Panc1 (cell line): ENCODE measurements around the gene LKAAEAR1. TPM values are rescaled to one million over a fixed set of nuclear protein-coding genes. Genes with fewer than 3 reads are reported as not detected.

Experiments used
- ATAC-seq: fragments of 200-7000 bp; cut with Tn5 transposase; 2 replicates; pipeline ENCODE4 v1.9.1; 2020; ENCODE audit warnings: mild to moderate bottlenecking, moderate library complexity
- BruUV-seq: library from RNA; stranded (reverse); fragments of 400-500 nt; replicated peaks from 2 replicates; lab custom pipeline; 2021; lab: Mats Ljungman, UMichigan
- CTCF ChIA-PET: fragments of 300-600 bp; sonication (Branson Sonifier 250); formaldehyde crosslinking; loops from one replicate; lab custom pipeline; 2022; ENCODE audit warnings: antibody characterized with exemption; lab: Charles Lee
- POLR2A ChIA-PET: fragments of 300-600 bp; sonication (Branson Sonifier 250); formaldehyde crosslinking; loops from one replicate; lab custom pipeline; 2022; ENCODE audit warnings: antibody characterized with exemption; lab: Charles Lee
- DNase-seq: peaks from one replicate; pipeline ENCODE4 v3.0.0-alpha.2; 2010; ENCODE audit warnings: low read depth, low spot score
- H3K27ac ChIP-seq: 2 replicates; pipeline ENCODE4 v1.5.1; 2011; ENCODE audit warnings: mild to moderate bottlenecking, low read length, inconsistent platforms
- H3K27me3 ChIP-seq: fragments of 200-500 bp; sonication (Bioruptor generic); 2 replicates; pipeline ENCODE4 v1.6.0; 2014; ENCODE audit warnings: low read length, inconsistent platforms; ENCODE audit not compliant: control insufficient read depth, insufficient read depth
- H3K36me3 ChIP-seq: fragments of 200-500 bp; sonication (Bioruptor generic); 2 replicates; pipeline ENCODE4 v1.5.1; 2014; ENCODE audit warnings: inconsistent platforms, mild to moderate bottlenecking, low read length, moderate library complexity; ENCODE audit not compliant: control insufficient read depth, insufficient read depth
- H3K4me1 ChIP-seq: 2 replicates; pipeline ENCODE4 v1.5.1; 2011; ENCODE audit warnings: inconsistent platforms, mild to moderate bottlenecking, low read length, moderate library complexity; ENCODE audit not compliant: control insufficient read depth, insufficient read depth
- H3K4me3 ChIP-seq, 2 experiments: 2 replicates each; pipeline ENCODE4 v1.5.1; 2011 to 2012; ENCODE audit warnings: low read depth in 2 of 2, low read length in 2 of 2, mild to moderate bottlenecking in 2 of 2, inconsistent platforms in 1 of 2, moderate library complexity in 1 of 2
- H3K9me3 ChIP-seq: fragments of 200-500 bp; sonication (Bioruptor generic); 2 replicates; pipeline ENCODE4 v1.5.1; 2014; ENCODE audit warnings: low read depth, mild to moderate bottlenecking, inconsistent platforms, low read length, moderate library complexity; ENCODE audit not compliant: control insufficient read depth, insufficient read depth
- POLR2AphosphoS5 ChIP-seq: IDR thresholded peaks from 2 replicates; pipeline ENCODE4 v1.6.1; 2012; ENCODE audit warnings: mild to moderate bottlenecking, low read depth, low read length, moderate library complexity
- SIN3A ChIP-seq: IDR thresholded peaks from 2 replicates; pipeline ENCODE4 v1.6.1; 2012; ENCODE audit warnings: low read depth, mild to moderate bottlenecking, low read length, moderate library complexity, borderline replicate concordance; ENCODE audit not compliant: insufficient read depth
- TCF7L2 ChIP-seq: IDR thresholded peaks from 2 replicates; pipeline ENCODE4 v1.6.1; 2011; ENCODE audit warnings: mild to moderate bottlenecking, low read depth, low read length, inconsistent platforms
- in situ Hi-C: cut with HindIII; loops from 2 replicates; pipeline ENCODE4 v1.10.0; 2016; ENCODE audit warnings: low sequenced_read_pairs, low pct_unique_long_range_greater_than_20kb
- intact Hi-C: fragments of 100-400 bp; cut with micrococcal nuclease; formaldehyde crosslinking; loops from one replicate; pipeline ENCODE4 v1.10.0; 2022; ENCODE audit not compliant: unreplicated experiment
- total RNA-seq: library from RNA; stranded (reverse); gene quantifications from one replicate; pipeline ENCODE4 v1.2.1, GENCODE V29; 2021; ENCODE audit not compliant: unreplicated experiment
- TF ChIP-seq, protein P1 (sequence below): fragments of 450-650 bp; IDR thresholded peaks from 2 replicates; pipeline ENCODE4 v1.5.1; 2017; ENCODE audit warnings: mild to moderate bottlenecking
- TF ChIP-seq, protein P2 (sequence below), 2 experiments: IDR thresholded peaks; 2 replicates each; pipeline ENCODE4 v1.6.1; 2011 to 2012; ENCODE audit warnings: low read depth in 2 of 2, control low read depth in 1 of 2, low read length in 1 of 2, mild to moderate bottlenecking in 1 of 2, moderate library complexity in 1 of 2; ENCODE audit not compliant: insufficient read depth in 1 of 2

The LKAAEAR1 gene
- total RNA-seq, 1 experiment from 2014 or later: 0.67 TPM

DNA sequence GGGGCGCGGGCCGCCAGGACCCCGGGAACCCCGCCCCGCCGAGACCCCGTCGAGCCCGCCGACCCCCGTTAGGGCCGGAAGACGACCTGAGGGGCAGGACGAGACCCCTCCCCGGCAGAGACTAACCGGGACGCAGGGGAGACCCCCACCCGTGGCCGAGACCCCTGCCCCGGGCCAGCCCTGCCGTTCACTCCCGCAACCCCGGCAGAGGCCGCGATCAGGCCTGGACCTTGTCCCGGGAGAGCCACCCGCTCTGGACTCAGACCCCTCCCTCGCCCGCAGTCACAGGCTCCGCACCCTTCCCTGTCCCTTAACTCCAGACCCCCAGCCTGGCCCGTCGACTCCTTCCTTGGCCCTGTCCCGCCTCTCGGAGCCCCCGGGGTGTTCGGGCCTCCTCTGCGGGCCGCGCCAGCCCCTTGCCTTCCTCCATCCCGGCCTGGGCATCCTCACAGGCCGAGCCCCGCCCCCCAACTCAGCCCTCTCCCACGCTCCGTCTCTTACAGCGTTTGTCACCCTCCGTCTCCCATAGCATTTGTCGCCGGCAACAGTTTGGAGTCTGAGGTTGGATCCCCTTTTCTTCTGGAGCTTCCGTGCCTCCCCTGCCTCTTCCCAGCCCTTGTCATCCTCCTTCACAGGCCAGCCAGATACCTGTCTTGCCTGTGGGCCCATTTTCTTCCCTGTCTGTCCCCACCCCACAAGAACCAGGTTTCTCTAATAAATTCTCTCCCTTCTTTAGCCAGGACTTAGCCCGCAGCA lies 20.6 kb downstream of the LKAAEAR1 start:
- TF ChIP-seq, protein P1, sequence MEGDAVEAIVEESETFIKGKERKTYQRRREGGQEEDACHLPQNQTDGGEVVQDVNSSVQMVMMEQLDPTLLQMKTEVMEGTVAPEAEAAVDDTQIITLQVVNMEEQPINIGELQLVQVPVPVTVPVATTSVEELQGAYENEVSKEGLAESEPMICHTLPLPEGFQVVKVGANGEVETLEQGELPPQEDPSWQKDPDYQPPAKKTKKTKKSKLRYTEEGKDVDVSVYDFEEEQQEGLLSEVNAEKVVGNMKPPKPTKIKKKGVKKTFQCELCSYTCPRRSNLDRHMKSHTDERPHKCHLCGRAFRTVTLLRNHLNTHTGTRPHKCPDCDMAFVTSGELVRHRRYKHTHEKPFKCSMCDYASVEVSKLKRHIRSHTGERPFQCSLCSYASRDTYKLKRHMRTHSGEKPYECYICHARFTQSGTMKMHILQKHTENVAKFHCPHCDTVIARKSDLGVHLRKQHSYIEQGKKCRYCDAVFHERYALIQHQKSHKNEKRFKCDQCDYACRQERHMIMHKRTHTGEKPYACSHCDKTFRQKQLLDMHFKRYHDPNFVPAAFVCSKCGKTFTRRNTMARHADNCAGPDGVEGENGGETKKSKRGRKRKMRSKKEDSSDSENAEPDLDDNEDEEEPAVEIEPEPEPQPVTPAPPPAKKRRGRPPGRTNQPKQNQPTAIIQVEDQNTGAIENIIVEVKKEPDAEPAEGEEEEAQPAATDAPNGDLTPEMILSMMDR: no peak
- TF ChIP-seq, protein P2, sequence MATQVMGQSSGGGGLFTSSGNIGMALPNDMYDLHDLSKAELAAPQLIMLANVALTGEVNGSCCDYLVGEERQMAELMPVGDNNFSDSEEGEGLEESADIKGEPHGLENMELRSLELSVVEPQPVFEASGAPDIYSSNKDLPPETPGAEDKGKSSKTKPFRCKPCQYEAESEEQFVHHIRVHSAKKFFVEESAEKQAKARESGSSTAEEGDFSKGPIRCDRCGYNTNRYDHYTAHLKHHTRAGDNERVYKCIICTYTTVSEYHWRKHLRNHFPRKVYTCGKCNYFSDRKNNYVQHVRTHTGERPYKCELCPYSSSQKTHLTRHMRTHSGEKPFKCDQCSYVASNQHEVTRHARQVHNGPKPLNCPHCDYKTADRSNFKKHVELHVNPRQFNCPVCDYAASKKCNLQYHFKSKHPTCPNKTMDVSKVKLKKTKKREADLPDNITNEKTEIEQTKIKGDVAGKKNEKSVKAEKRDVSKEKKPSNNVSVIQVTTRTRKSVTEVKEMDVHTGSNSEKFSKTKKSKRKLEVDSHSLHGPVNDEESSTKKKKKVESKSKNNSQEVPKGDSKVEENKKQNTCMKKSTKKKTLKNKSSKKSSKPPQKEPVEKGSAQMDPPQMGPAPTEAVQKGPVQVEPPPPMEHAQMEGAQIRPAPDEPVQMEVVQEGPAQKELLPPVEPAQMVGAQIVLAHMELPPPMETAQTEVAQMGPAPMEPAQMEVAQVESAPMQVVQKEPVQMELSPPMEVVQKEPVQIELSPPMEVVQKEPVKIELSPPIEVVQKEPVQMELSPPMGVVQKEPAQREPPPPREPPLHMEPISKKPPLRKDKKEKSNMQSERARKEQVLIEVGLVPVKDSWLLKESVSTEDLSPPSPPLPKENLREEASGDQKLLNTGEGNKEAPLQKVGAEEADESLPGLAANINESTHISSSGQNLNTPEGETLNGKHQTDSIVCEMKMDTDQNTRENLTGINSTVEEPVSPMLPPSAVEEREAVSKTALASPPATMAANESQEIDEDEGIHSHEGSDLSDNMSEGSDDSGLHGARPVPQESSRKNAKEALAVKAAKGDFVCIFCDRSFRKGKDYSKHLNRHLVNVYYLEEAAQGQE (IDR thresholded peaks at IDR 0.05; ENCODE audit: insufficient read depth in 1 of 2, low read depth in 2 of 2, low read length in 1 of 2): no peak
- TF ChIP-seq POLR2AphosphoS5 (no peak; the same call in 1 of the 2 replicates), SIN3A (no peak), TCF7L2 (no peak)
- ATAC-seq: peak; percentile 15; the same call in 1 of the 2 replicates
- Histone ChIP-seq H3K9me3 (no peaks in the 10 kb centered on the region), H3K4me3 (peak overlapping the region; percentile 67 to 72), H3K36me3 (no peaks in the 10 kb centered on the region), H3K27me3 (no peaks in the 10 kb centered on the region), H3K27ac (peak overlapping the region; percentile 74), H3K4me1 (peaks cover 30% of the 10 kb centered on the region)
- DNase-seq: no peak
- TSS peak; percentile 86 for BruUV-seq
- in situ Hi-C loops (no loop called here), intact Hi-C loops (no loop called here)
- CTCF ChIA-PET: interaction anchor here (1.0 kb wide), 2 partner anchors 20 to 25 kb away, joined by 3 to 4 read pairs; no protein-coding TSS in a partner anchor
- POLR2A ChIA-PET: interaction anchor here (0.6 kb wide), 1 partner anchor 143 kb away, joined by 5 read pairs; no protein-coding TSS in a partner anchor

DNA sequence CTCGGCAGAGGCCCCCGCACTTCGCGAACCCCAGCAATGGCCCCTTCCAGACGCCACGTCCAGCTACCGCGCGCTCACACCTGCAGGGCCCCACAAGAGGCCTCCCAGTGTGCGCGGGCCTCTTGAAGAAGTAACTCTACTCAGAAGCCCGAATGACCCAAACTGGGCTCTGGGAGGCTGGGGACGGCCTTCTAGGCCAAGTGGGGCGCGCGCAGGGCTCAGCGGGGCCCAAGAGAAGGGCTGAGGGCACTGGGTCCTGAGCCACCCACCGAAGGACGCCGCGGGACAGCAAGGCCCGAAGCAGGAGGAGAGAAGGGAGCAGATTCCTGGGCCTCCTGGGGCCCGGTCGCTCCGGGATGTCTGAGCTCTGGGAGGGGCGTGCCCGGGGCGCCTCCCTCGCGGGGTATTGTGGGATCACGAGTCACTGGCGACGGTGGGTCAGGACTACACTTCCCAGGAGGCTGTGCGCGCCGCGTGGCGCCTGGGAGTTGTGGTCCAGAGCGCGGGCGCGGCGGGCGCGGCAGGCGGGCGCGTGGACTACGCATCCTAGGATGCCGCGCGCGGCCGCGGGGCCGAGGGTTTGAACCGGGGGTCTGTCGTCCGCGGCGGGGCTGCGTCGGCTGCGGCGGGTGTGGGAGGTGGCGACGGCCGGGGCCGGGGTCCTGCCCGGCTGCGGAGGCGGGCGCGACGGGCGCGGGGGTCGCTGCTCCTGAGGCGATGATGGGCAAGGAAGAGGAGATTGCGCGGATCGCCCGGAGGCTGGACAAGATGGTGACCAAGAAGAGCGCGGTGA lies 21.4 kb downstream of the LKAAEAR1 start, which contains the start of gene TCEA2:
TSS of gene TCEA2 (plus strand) at position 603 of the 793 bp plus-strand sequence. CDS start at position 718, 115 bp downstream.
- peak within 1 kb of the TSS; percentile 67 to 72 for H3K4me3 ChIP-seq
- ChIA-PET POLR2A (interaction anchor here (0.6 kb wide), 1 partner anchor 142 kb away, joined by 5 read pairs; no protein-coding TSS in a partner anchor), CTCF (interaction anchor here (1.0 kb wide), 2 partner anchors 21 to 24 kb away, joined by 3 to 4 read pairs; no protein-coding TSS in a partner anchor)
- H3K4me1 ChIP-seq: peaks cover 35% of the 10 kb centered on the region
- in situ Hi-C loops (no loop called here), intact Hi-C loops (no loop called here)
- ATAC-seq (peak; percentile 94), DNase-seq (peak; percentile 75)
- H3K36me3 ChIP-seq: no peaks in the 10 kb centered on the region
- TF ChIP-seq, protein P1: no peak
- peak; percentile 81; the same call in 1 of the 2 replicates for TF ChIP-seq SIN3A
- TF ChIP-seq, protein P2 (IDR thresholded peaks at IDR 0.05; ENCODE audit: insufficient read depth in 1 of 2, low read depth in 2 of 2, low read length in 1 of 2): 0 out of 4 replicates have a peak, but pooled peaks of 1 of the 2 experiments have one; percentile 58
- peak; percentile 86 for TF ChIP-seq POLR2AphosphoS5
- TF ChIP-seq TCF7L2: peak; percentile 59; the same call in 1 of the 2 replicates
- BruUV-seq: no TSS peak
- H3K9me3 ChIP-seq: no peaks in the 10 kb centered on the region
- peak within 1 kb of the TSS; percentile 90 for H3K27ac ChIP-seq
- no peaks in the 10 kb centered on the region for H3K27me3 ChIP-seq
